ENCODE results near the gene BPTF.
A peak's percentile ranks its signal among the peaks of the same experiment; 100 is the strongest.

The BPTF gene

GRCh38 chr17:67998466-67998865 is 173.2 kb downstream of the BPTF start:
- no peak for TF ChIP-seq CTCF (IDR thresholded peaks at IDR 0.05)
- DNase-seq = no peak
- H3K4me3 Mint-ChIP-seq = no peak overlapping the region
- peaks cover 26% of the 10 kb centered on the region for H3K4me1 Mint-ChIP-seq
- H3K27ac Mint-ChIP-seq = no peak overlapping the region
- H3K27me3 Mint-ChIP-seq (ENCODE audit: low read depth, poor library complexity) = peaks cover 36% of the 10 kb centered on the region
- H3K9me3 Mint-ChIP-seq = peaks cover 8% of the 10 kb centered on the region
- no peaks in the 10 kb centered on the region for H3K36me3 Mint-ChIP-seq (ENCODE audit: low read depth)

GRCh38 chr17:67999291-67999911 is 174.1 kb downstream of the BPTF start:
- peaks cover 22% of the 10 kb centered on the region for H3K4me1 Mint-ChIP-seq
- H3K9me3 Mint-ChIP-seq = peaks cover 8% of the 10 kb centered on the region
- no peak for DNase-seq
- no peaks in the 10 kb centered on the region for H3K36me3 Mint-ChIP-seq (ENCODE audit: low read depth)
- peaks cover 36% of the 10 kb centered on the region for H3K27me3 Mint-ChIP-seq (ENCODE audit: low read depth, poor library complexity)
- H3K27ac Mint-ChIP-seq = no peak overlapping the region
- TF ChIP-seq CTCF (IDR thresholded peaks at IDR 0.05) = no peak
- no peak overlapping the region for H3K4me3 Mint-ChIP-seq

GRCh38 chr17:68004201-68004600 is 178.9 kb downstream of the BPTF start:
- H3K27ac Mint-ChIP-seq = peak overlapping the region; percentile 77
- H3K4me3 Mint-ChIP-seq = no peak overlapping the region
- H3K4me1 Mint-ChIP-seq = no peaks in the 10 kb centered on the region
- peaks cover 4% of the 10 kb centered on the region for H3K9me3 Mint-ChIP-seq
- no peak for TF ChIP-seq CTCF (IDR thresholded peaks at IDR 0.05)
- no peaks in the 10 kb centered on the region for H3K27me3 Mint-ChIP-seq (ENCODE audit: low read depth, poor library complexity)
- no peaks in the 10 kb centered on the region for H3K36me3 Mint-ChIP-seq (ENCODE audit: low read depth)
- DNase-seq = no peak

- Mint-ChIP-seq H3K4me1 (peaks cover 3% of the 10 kb centered on the region), H3K36me3 (ENCODE audit: low read depth) (no peaks in the 10 kb centered on the region), H3K27me3 (ENCODE audit: low read depth, poor library complexity) (no peaks in the 10 kb centered on the region), H3K27ac (no peak overlapping the region), H3K9me3 (no peaks in the 10 kb centered on the region), H3K4me3 (no peak overlapping the region)
- no peak for DNase-seq
- no peak for TF ChIP-seq CTCF (IDR thresholded peaks at IDR 0.05)
These were observed 181.5 kb downstream of the BPTF start for GRCh38 chr17:68006797-68007196.

DNA sequence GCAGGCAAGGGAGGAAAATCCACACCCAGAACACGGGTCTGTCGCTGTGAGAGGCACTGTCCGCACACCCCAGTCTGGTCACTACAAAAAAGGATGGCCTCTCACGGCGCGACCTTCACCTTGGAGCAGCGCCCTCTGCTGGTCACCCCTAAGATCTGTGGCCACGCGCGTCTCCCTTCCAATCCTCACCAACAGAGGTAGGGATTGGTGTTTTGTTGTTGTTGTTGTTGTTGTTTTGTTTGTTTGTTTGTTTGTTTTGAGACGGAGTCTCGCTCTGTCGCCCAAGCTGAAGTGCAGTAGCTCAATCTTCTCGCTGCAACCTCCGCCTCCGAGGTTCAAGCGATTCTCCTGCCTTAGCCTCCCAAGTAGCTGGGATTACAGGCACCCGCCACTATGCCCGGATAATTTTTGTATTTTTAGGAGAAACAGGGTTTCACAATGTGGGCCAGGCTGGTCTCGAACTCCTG is 185.9 kb downstream of the BPTF start:
- Mint-ChIP-seq H3K27me3 (ENCODE audit: low read depth, poor library complexity) (peaks cover 2% of the 10 kb centered on the region), H3K4me3 (no peak overlapping the region), H3K9me3 (no peaks in the 10 kb centered on the region), H3K36me3 (ENCODE audit: low read depth) (no peaks in the 10 kb centered on the region), H3K4me1 (peaks cover 14% of the 10 kb centered on the region), H3K27ac (no peak overlapping the region)
- peak; percentile 64 for DNase-seq
- TF ChIP-seq CTCF (IDR thresholded peaks at IDR 0.05) = peak; percentile 60

GRCh38 chr17:68013385-68013784 is 188.1 kb downstream of the BPTF start:
- Mint-ChIP-seq H3K36me3 (ENCODE audit: low read depth) (no peaks in the 10 kb centered on the region), H3K4me1 (peaks cover 18% of the 10 kb centered on the region), H3K4me3 (no peak overlapping the region)

More at GRCh38 chr17:68013385-68013784, 188.1 kb downstream of the BPTF start:
- TF ChIP-seq CTCF (IDR thresholded peaks at IDR 0.05) = no peak
- DNase-seq = no peak
- no peak overlapping the region for H3K27ac Mint-ChIP-seq
- peaks cover 2% of the 10 kb centered on the region for H3K27me3 Mint-ChIP-seq (ENCODE audit: low read depth, poor library complexity)
- H3K9me3 Mint-ChIP-seq = no peaks in the 10 kb centered on the region

Data from nephron progenitor cell (in vitro differentiated cells).